Neuronal stem cell (in vitro differentiated cells): ENCODE results near the gene CLIC5.

Source experiments
- DNase-seq: peaks from one replicate; pipeline ENCODE4 v3.0.0-alpha.2; 2013; ENCODE audit warnings: low spot score
- H2AFZ ChIP-seq: one replicate; pipeline ENCODE4 v1.6.1; 2013; ENCODE audit warnings: mild to moderate bottlenecking, low read length, inconsistent platforms
- H2AK5ac ChIP-seq: 2 replicates; pipeline ENCODE4 v1.6.1; 2013; ENCODE audit warnings: low read depth, mild to moderate bottlenecking, inconsistent platforms, low read length, moderate library complexity, mixed read lengths
- H2BK120ac ChIP-seq: 2 replicates; pipeline ENCODE4 v1.6.1; 2013; ENCODE audit warnings: low read depth, mild to moderate bottlenecking, inconsistent platforms, low read length, moderate library complexity, mixed read lengths
- H2BK12ac ChIP-seq: one replicate; pipeline ENCODE4 v1.6.1; 2013; ENCODE audit warnings: low read length, inconsistent platforms
- H2BK15ac ChIP-seq: 2 replicates; pipeline ENCODE4 v1.6.1; 2013; ENCODE audit warnings: mild to moderate bottlenecking, low read length, inconsistent platforms, mixed read lengths
- H2BK5ac ChIP-seq: one replicate; pipeline ENCODE4 v1.6.1; 2013; ENCODE audit warnings: inconsistent platforms, mild to moderate bottlenecking, low read length, moderate library complexity
- H3K14ac ChIP-seq: one replicate; pipeline ENCODE4 v1.6.1; 2013; ENCODE audit warnings: low read length, inconsistent platforms
- H3K18ac ChIP-seq: 2 replicates; pipeline ENCODE4 v1.6.1; 2013; ENCODE audit warnings: low read length, inconsistent platforms
- H3K23ac ChIP-seq: 2 replicates; pipeline ENCODE4 v1.6.1; 2013; ENCODE audit warnings: low read depth, mild to moderate bottlenecking, mixed read lengths, low read length, inconsistent platforms; ENCODE audit not compliant: poor library complexity
- H3K27ac ChIP-seq: replicated peaks from 3 replicates; pipeline ENCODE4 v1.5.1; 2013; ENCODE audit warnings: low read length, inconsistent platforms
- H3K27me3 ChIP-seq, 3 experiments: 2 replicates each; pipeline ENCODE4 v1.6.1; 2013; ENCODE audit warnings: low read length in 3 of 3, mild to moderate bottlenecking in 2 of 3, inconsistent platforms in 1 of 3, low read depth in 1 of 3, mixed read lengths in 1 of 3, moderate library complexity in 1 of 3; ENCODE audit not compliant: control insufficient read depth in 3 of 3, insufficient read depth in 3 of 3
- H3K36me3 ChIP-seq, 2 donors: replicated peaks in 1 of 2; 2 replicates each; pipeline ENCODE4 v1.6.1; 2013; ENCODE audit warnings: low read length in 2 of 2; ENCODE audit not compliant: control insufficient read depth in 2 of 2, insufficient read depth in 2 of 2
- H3K4ac ChIP-seq: 2 replicates; pipeline ENCODE4 v1.6.1; 2013; ENCODE audit warnings: inconsistent platforms, mild to moderate bottlenecking, low read length, moderate library complexity
- H3K4me1 ChIP-seq, 2 donors: 1 replicate in 1 of 2; 2 replicates in 1 of 2; pipeline ENCODE4 v1.6.1; 2013; ENCODE audit warnings: low read length in 2 of 2, low read depth in 1 of 2; ENCODE audit not compliant: control insufficient read depth in 2 of 2, insufficient read depth in 1 of 2
- H3K4me2 ChIP-seq: one replicate; pipeline ENCODE4 v1.6.1; 2013; ENCODE audit warnings: mild to moderate bottlenecking, low read length, inconsistent platforms; ENCODE audit not compliant: insufficient read depth, poor library complexity, severe bottlenecking
- H3K4me3 ChIP-seq, 2 donors: 2 replicates each; pipeline ENCODE4 v1.5.1; 2013; ENCODE audit warnings: low read length in 2 of 2, mild to moderate bottlenecking in 2 of 2, inconsistent platforms in 1 of 2, moderate library complexity in 1 of 2
- H3K79me1 ChIP-seq: one replicate; pipeline ENCODE4 v1.6.1; 2013; ENCODE audit warnings: low read depth, mild to moderate bottlenecking, inconsistent platforms, low read length, moderate library complexity
- H3K9ac ChIP-seq: one replicate; pipeline ENCODE4 v1.6.1; 2013; ENCODE audit warnings: mild to moderate bottlenecking, low read depth, low read length, inconsistent platforms; ENCODE audit not compliant: poor library complexity
- H3K9me3 ChIP-seq, 2 donors: replicated peaks in 1 of 2; 2 replicates each; pipeline versions ENCODE3 to v1.6.1; 2013; ENCODE audit warnings: low read length in 2 of 2, mild to moderate bottlenecking in 2 of 2, inconsistent platforms in 1 of 2, low read depth in 1 of 2, mixed read lengths in 1 of 2, moderate library complexity in 1 of 2; ENCODE audit not compliant: control insufficient read depth in 2 of 2, insufficient read depth in 1 of 2
- H4K8ac ChIP-seq: one replicate; pipeline ENCODE4 v1.6.1; 2013; ENCODE audit warnings: low read depth, mild to moderate bottlenecking, inconsistent platforms, low read length, moderate library complexity
- H4K91ac ChIP-seq: one replicate; pipeline ENCODE4 v1.6.1; 2013; ENCODE audit warnings: low read length, low read depth, mild to moderate bottlenecking, inconsistent platforms; ENCODE audit not compliant: poor library complexity
- WGBS, 2 donors: extraction: QIAGEN DNeasy Blood & Tissue Kit; methylation state at CpG; one replicate each; pipeline ENCODE4 v1.1.7; 2013; ENCODE audit warnings: missing lambda C conversion rate in 2 of 2, mixed read lengths in 1 of 2; ENCODE audit not compliant: insufficient read length in 2 of 2, insufficient replicate concordance in 1 of 2; ENCODE audit errors: extremely low coverage in 2 of 2; 5-methylcytosine and 5-hydroxymethylcytosine counted together

Gene CLIC5

GRCh38 chr6:45956176-45956575, 59.5 kb downstream of the CLIC5 start:
- H3K27me3 ChIP-seq: no peaks in the 10 kb centered on the region
- DNase-seq: no peak
- H3K9me3 ChIP-seq: no peaks in the 10 kb centered on the region
- no peak overlapping the region for H3K27ac ChIP-seq
- no peak overlapping the region for H3K14ac ChIP-seq
- no peak overlapping the region for H2BK12ac ChIP-seq
- H3K4ac ChIP-seq: no peak overlapping the region
- peaks cover 0 to 2% of the 10 kb centered on the region in 2 donors for H3K4me1 ChIP-seq
- H2BK15ac ChIP-seq: no peak overlapping the region
- WGBS, 2 donors: no CpG with 5 or more reads among the region's 5 CpGs
- H3K18ac ChIP-seq: no peak overlapping the region
- no peaks in the 10 kb centered on the region for H3K36me3 ChIP-seq
- no peak overlapping the region for H2BK120ac ChIP-seq
- no peak overlapping the region for H3K4me2 ChIP-seq
- H2AK5ac ChIP-seq: no peak overlapping the region
- no peak overlapping the region for H3K4me3 ChIP-seq
- no peak overlapping the region for H3K23ac ChIP-seq
- no peak overlapping the region for H4K8ac ChIP-seq
- H3K9ac ChIP-seq: no peak overlapping the region
- H2BK5ac ChIP-seq: no peak overlapping the region
- H2AFZ ChIP-seq: no peak overlapping the region
- H4K91ac ChIP-seq: no peak overlapping the region
- H3K79me1 ChIP-seq: no peaks in the 10 kb centered on the region

GRCh38 chr6:45955597-45955996, 60.1 kb downstream of the CLIC5 start:
- H3K23ac ChIP-seq: no peak overlapping the region
- no peaks in the 10 kb centered on the region for H3K9me3 ChIP-seq
- H2BK12ac ChIP-seq: no peak overlapping the region
- H3K4ac ChIP-seq: no peak overlapping the region
- H3K27ac ChIP-seq: no peak overlapping the region
- no CpG with 5 or more reads among the region's 1 CpG for WGBS, 2 donors
- H2BK120ac ChIP-seq: no peak overlapping the region
- no peak overlapping the region for H4K8ac ChIP-seq
- no peak for DNase-seq
- H3K9ac ChIP-seq: no peak overlapping the region
- H3K14ac ChIP-seq: no peak overlapping the region
- H2BK5ac ChIP-seq: no peak overlapping the region
- H3K4me3 ChIP-seq: no peak overlapping the region
- peaks cover 0 to 2% of the 10 kb centered on the region in 2 donors for H3K4me1 ChIP-seq
- no peak overlapping the region for H2BK15ac ChIP-seq
- H3K36me3 ChIP-seq: no peaks in the 10 kb centered on the region
- no peak overlapping the region for H2AFZ ChIP-seq
- no peaks in the 10 kb centered on the region for H3K27me3 ChIP-seq
- H2AK5ac ChIP-seq: no peak overlapping the region
- no peak overlapping the region for H3K18ac ChIP-seq
- H3K79me1 ChIP-seq: no peaks in the 10 kb centered on the region
- H3K4me2 ChIP-seq: no peak overlapping the region
- H4K91ac ChIP-seq: no peak overlapping the region

GRCh38 chr6:45952546-45952945, 63.1 kb downstream of the CLIC5 start:
- Histone ChIP-seq H2BK12ac (no peak overlapping the region), H3K4ac (no peak overlapping the region), H2BK5ac (no peak overlapping the region), H3K4me2 (no peak overlapping the region), H3K4me1 (peaks cover 0 to 2% of the 10 kb centered on the region in 2 donors), H4K8ac (no peak overlapping the region), H3K4me3 (no peak overlapping the region), H2AK5ac (no peak overlapping the region), H4K91ac (no peak overlapping the region), H2BK15ac (no peak overlapping the region), H3K27me3 (no peaks in the 10 kb centered on the region), H3K14ac (no peak overlapping the region), H3K18ac (no peak overlapping the region), H3K27ac (no peak overlapping the region), H3K9ac (no peak overlapping the region), H3K79me1 (no peaks in the 10 kb centered on the region), H3K9me3 (no peaks in the 10 kb centered on the region), H3K23ac (no peak overlapping the region), H2AFZ (no peak overlapping the region), H3K36me3 (no peaks in the 10 kb centered on the region), H2BK120ac (no peak overlapping the region)
- no peak for DNase-seq
- no CpG with 5 or more reads among the region's 3 CpGs for WGBS, 2 donors

GRCh38 chr6:45952168-45952529, 63.5 kb downstream of the CLIC5 start:
- no peak for DNase-seq
- no CpG with 5 or more reads among the region's 7 CpGs for WGBS, 2 donors
- no peak overlapping the region for H4K8ac ChIP-seq
- no peaks in the 10 kb centered on the region for H3K36me3 ChIP-seq
- H2BK5ac ChIP-seq: no peak overlapping the region
- no peak overlapping the region for H3K4ac ChIP-seq
- H4K91ac ChIP-seq: no peak overlapping the region
- H2AFZ ChIP-seq: no peak overlapping the region
- no peaks in the 10 kb centered on the region for H3K79me1 ChIP-seq
- H2AK5ac ChIP-seq: no peak overlapping the region
- H2BK12ac ChIP-seq: no peak overlapping the region
- no peak overlapping the region for H3K4me2 ChIP-seq
- no peak overlapping the region for H3K23ac ChIP-seq
- no peak overlapping the region for H2BK120ac ChIP-seq
- no peak overlapping the region for H3K4me3 ChIP-seq
- no peak overlapping the region for H3K14ac ChIP-seq
- H3K4me1 ChIP-seq: peaks cover 0 to 2% of the 10 kb centered on the region in 2 donors
- no peaks in the 10 kb centered on the region for H3K9me3 ChIP-seq
- no peak overlapping the region for H2BK15ac ChIP-seq
- no peak overlapping the region for H3K27ac ChIP-seq
- no peaks in the 10 kb centered on the region for H3K27me3 ChIP-seq
- H3K18ac ChIP-seq: no peak overlapping the region
- H3K9ac ChIP-seq: no peak overlapping the region
